Endometrium (tissue), 2 donors: Measurements from ENCODE around the gene LRMDA.
"Not testable (repeated sequence)": the region's sequence is repeated elsewhere in the genome, so short reads cannot be mapped to it uniquely, and the experiment has no call there.

Source experiments
- FAIRE-seq: peaks from 2 replicates; lab custom pipeline; 2012; peaks lifted over from hg19 to GRCh38; lab: Jason Lieb, UNC
- donor health status: control.
- donor health status: control.

The LRMDA gene

DNA sequence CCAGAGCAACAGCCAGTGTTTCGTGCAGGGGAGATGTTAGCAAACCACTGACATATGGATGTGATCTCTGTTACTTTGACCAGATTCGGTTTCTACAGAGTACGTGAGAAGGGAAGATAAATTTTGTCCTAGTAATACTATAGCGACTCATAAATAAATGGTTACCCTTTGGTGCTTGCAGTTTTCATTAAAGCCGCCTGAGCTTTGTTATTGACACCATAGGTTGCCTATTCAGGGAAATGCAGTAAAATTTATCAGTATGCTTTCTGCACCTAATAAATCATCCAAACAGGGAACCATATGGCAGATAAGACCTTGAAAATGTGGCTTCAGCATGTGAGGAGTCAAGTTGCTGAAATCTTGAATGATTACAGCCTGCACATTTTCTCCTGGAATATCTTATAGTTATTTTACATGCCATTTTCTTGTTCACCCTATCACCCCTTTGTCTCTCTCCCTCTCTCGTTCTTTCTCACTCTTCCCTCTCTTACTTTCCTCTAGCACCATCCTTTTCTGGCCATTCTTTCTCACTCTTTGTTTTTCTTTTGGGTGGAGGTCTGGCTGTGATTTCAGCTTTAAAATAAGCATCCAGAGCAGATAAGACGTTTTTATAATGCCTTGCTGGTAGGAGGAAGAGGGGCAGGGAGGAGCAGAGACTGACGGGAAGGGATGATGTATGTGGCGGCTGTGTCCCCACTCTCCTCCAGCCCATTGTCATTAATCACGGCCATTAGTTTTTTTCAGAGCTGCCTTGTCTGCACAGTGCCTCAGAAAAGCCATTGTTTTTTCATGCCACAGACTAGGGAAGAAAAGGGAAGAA, 182.5 kb downstream of the LRMDA start:
- FAIRE-seq = no peak

DNA sequence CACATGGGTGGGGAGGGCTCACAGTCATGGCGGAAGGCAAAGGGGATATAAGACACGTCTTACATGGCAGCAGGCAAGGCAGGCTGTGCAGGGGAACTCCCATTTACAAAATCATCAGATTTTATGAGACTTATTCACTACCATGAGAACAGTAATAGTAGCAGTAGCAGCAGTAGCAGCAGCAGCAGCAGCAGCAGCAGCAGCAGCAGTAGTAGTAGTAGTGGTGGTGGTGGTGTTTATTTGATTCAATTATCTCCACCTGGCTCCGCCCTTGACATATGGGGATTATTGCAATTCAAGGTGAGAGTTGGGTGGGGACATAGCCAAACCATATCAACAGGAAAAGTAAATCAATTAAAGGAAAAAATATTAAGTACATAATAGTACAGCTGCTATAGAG, 184.7 kb downstream of the LRMDA start:
- no peak for FAIRE-seq

DNA sequence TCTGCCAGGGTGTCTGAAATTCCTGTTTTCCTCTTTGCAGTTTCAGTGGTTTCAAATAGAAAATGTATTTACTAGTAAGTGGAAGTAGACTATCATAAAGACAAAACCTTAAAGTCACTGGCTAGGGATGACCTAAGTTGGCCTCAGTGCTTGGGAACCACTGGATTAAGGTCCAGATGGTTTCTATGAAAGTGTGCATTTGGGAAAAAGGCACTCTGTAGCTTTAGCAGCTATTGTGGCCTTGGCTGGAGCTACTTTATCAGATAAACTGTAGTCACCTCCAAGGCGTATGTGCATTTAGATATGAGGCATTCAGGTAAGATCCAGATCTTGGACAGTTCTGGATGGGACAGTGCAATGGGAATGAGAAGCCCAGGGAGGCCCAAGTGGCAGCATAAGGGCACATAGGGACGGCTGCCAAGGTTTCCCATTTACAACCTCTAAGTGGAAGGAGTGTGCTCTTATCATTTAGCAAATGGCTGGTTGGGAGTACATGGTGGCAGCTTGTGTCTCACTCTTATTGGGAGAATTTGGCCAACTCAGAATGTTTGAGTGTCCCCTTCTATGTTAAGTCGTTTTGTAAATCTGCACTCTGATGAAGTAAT, 185.6 kb downstream of the LRMDA start:
- no peak for FAIRE-seq

DNA sequence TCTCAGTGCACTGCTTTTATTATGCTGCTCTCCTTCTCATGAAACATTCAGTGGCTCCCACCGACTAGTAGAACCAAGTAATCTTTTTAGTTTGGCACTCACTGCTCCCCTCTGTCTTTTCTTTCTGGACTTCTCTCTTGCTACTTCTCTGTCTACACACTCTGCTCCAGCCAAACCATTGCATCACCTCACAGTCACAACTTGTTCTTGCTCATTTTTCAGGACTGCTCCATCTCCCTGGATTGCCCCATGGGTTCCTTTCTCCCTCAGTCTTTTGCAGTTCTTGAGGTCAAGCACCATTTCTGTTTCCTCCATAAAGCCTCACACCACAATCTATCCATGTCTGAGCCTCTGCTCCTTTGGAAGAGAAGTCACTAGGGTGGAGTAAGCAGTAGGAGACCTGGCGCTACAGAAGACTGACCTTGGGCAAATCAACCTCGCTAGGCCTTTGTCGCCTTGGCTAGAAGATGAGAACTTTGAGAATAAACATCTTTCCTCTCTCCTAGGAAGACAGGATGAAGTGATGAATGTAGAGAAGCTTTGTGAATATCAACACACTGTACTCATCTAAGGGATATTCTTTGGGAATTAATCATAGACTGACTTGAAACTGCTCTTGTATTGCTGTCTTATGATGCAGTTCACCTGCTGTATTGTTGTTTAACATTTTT, 186.2 kb downstream of the LRMDA start:
- FAIRE-seq = no peak

DNA sequence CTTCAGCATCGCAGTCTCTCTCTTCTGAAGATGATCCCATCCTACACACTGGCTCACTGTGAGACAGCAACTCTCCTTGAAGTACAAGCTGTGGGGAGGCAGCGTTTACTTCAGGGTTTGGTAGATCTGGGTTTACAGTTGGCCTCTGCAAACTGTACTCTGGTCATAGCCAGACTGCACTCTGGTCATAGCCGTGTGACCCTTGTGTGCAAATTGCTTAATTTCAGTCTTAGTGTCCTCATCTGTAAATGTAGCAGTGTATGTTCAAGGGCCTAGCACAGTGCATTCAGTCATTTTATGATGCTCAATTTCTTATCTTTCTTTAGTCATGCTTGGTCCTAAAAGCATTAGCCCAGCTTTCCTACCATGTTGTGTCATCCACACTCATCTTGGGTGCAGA, 188.2 kb downstream of the LRMDA start:
- FAIRE-seq = no peak

DNA sequence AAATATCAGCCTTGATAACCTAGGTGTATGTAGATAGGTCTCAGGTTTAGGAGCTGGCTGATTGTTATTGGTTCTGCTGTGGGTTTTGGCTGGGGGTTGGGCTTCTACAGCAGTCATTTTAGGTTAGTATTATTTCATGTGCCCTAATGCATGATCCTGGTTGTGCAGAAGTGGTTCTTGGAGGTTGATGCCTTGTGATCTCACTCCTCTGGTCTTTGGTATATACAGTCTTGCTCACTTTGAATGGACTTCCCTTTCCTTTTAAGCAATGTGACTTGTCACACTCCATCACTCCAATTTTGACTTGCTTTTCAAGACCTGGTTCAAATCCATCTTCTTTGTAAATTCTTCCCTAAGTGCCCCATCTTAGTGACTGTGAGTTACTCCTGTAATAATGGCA, 188.9 kb downstream of the LRMDA start:
- no peak for FAIRE-seq

DNA sequence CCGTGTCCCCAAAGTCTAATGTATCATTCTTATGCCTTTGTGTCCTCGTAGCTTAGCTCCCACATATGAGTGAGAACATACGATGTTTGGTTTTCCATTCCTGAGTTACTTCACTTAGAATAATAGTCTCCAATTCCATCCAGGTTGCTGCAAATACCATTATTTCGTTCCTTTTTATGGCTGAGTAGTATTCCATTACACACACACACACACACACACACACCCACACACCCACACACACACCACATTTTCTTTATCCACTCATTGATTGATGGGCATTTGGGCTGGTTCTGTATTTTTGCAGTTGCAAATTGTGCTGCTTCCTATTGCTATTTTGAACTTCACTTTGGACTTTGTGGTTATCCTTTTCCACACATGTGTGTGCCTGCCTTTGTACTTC, 189.6 kb downstream of the LRMDA start:
- FAIRE-seq = not testable (repeated sequence)

DNA sequence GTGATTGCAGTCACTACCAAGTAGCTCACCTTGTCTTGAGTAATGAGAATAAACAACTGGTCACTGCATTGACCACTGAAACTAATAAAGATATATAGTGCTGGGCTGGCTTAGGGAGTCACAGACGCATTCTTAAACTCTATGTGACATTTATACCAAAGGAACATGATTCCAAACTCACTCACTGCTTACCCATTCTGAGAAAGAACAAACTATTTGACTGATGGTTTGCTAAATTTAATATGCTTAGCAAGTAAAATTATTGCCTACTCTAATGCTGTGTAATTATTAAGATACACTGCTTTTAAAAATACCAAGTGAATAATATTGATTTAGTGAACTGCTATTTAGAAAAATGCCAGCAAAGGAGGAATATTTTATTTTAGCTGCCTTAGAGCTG, 191.1 kb downstream of the LRMDA start:
- FAIRE-seq = no peak

DNA sequence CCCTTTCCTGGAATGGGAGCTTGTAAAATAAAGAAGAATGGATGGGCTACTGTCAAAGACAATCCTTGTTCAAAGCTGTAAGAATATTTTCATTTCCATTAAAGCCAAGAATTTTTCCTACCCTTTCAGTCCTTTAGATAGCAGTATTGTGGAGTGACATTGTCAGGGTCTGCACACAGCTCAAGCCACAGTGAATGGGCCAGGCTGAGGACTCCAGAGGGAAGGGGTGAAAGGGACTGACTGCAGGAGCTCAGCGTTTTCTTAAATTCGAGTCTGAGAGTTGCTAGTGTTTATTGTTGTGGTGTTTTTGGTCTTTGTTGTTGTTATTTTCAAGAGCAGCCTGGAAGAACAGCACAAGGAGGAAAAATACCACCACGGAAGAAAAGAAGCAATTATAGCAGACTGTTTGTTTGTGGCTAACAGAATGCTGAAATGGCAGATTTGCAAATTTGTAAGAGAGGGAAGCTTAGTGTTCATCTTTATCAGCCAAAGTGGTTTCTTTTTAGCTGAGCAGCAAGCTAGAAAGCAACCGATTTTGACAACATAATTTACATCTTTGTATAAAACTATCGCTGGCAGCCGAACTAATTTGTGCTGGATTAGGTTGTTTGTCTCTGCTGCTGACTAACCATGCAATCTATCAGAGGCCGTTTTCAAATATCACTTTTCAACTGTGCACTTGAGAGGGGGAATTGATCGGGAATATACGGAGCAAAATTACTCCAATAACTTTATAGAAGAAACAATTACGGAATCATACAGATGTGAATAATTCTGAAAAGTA, 192.1 kb downstream of the LRMDA start:
- FAIRE-seq = peak; percentile 45

DNA sequence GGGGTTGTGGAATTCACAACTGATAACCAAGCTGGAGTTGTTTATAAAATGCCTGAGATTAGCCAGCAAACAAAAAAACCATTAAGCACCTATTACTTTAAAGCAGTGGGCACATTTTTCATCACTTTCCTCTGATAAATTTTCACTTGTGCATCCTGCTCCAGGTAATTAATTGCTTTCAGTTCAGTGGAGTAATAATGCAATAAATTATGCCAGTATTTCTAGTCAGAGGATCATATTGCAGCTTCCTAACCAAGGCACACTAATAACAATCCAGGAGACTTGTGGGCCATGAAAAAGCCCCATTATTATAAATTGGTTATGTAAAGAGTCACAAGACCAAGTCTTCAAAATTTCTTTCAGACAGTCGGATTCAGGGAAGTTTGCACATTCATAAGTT, 193.2 kb downstream of the LRMDA start:
- no peak for FAIRE-seq

DNA sequence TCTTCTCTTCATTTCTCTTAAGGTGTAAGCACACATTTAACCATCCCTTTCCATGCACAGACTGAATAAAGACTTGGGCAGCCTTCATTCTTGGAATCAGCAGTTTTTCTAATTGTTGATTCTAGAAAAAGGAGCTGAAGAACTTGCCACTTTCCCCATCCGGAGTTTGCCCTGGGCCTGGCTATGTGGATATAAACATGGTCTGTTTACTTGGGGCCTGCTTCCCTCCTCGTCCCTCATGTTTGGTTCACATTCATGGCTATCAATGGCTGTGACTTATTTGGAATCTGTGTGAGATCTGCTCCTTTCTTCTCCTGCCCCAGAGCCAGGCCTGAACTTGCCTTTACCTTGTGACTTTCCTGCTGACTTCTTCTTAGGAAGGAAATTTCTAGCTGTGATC, 199.3 kb downstream of the LRMDA start:
- FAIRE-seq = no peak

DNA sequence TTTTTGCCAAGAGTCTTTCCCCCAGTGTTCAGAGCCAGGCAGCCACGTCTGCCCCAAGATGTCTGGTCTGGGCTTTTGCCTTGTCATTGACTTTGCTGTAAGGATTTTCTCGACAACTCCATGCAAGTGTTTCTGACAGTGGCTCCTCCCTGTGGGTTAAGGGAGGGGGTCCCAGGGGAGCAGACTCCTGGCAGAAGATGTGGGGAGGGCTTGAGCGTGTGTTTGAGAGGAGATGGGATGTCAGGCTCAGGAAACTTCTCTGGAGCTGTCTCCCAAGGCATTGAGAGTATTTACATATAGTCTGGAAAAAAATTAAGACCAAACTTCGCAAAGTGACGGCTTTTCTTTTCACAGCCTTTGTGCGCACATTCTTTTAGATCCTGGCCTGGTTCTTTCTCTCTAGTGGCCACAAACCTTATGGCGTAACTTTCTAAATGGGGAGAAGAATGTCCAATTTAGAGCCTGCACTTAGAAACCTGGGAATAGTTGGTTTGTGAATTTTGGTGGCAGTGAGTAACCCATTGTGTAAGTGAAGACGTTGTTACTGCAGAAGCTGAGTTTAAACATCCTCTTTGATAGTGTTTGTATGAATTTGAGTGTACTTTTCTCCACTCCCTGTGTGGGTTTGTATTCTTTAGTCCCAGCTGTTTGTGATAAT, 201.5 kb downstream of the LRMDA start:
- no peak for FAIRE-seq

DNA sequence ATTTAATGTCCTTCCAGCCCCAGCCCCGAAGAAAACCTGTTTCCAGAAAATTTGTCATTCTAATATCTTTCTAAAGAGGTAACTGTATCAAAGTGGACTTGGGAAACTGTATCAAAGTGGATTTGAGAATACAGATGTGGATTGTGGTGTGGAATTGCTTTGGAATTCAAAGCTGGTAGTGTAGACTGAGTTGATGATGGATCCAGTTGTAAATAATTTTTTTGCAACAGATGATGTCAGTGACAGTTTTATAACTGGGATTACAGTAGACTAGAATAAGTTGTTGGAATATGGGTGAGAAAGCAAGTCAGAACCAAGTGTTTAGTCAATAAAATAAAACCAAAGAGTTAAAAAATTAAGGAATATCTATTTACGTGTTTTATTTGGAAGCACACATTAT, 202.1 kb downstream of the LRMDA start:
- FAIRE-seq = no peak

DNA sequence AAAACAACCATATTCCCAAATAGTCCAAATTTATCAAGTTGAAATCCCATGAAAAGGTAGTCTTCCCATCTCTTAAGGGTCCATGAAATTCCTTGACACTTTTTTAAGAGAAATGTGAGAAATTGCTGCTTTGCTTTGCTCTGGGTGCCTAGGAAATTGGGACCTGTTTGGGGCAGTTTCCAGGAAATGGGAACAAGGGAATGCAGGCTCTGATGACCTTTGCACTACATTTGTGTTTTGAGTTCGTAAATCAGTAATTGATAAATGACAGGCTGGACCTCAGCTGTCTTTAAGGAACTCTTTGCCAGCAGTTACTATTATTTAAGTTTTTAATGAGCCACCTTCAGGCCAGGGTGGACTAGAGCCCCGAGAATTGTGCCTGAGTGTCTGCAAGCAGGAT, 203.5 kb downstream of the LRMDA start:
- no peak for FAIRE-seq

DNA sequence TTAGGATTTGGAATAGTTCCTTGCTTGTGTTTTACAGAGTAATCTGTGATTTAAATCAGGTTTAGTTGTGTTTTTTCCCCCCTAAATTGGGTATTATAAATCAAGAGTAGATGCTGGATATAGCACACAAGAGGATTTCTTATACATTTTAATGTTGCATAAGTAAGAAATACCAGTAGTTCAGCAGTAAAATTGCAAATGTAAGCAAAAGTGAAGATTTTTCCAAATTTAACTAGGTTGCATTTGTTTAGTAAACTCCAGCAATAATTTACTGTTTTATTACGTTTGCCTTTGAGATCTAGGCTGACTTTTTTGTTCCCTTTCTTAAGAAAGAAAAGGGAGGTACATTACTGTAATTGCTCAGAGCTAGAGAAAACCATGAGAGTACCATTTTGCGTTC, 207.3 kb downstream of the LRMDA start:
- FAIRE-seq = no peak

DNA sequence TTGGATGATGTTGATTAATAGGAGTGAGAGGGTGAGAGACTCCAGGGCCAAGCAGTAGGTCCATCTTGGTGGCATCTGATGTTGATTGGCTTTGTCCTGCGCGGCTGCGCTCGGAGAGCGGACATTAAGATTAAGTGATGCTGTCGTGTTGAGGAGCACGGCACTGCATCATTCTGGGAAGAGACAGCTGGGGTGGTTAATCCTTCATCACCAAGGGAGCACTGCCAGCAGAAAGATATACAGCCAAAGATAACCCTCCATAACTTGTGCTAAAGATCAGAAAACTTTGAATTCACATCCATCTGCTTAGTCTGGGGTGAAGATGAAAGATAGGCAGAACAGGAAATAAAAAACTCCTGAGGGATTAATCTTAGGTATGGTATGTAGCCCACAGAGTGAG, 208.3 kb downstream of the LRMDA start:
- no peak for FAIRE-seq

DNA sequence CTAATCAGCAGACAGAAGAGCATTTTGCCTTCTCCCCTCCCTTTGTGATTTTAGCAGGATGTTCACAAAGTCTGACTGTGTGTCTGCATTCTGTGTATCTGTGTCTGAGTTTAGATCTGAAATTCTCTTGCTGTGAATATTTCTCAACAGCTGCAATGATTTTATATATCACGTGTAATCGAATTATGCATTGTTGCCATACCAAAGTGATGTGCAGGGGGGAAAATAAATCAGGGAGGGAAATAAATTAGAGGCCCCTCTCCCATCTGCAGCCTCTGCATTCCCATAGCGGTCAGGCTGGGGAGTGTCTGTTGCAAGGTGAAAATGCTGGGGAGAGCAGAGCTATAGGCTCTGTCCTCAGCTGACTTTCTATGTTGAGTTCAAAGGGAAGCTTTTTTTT, 209.0 kb downstream of the LRMDA start:
- FAIRE-seq = no peak

DNA sequence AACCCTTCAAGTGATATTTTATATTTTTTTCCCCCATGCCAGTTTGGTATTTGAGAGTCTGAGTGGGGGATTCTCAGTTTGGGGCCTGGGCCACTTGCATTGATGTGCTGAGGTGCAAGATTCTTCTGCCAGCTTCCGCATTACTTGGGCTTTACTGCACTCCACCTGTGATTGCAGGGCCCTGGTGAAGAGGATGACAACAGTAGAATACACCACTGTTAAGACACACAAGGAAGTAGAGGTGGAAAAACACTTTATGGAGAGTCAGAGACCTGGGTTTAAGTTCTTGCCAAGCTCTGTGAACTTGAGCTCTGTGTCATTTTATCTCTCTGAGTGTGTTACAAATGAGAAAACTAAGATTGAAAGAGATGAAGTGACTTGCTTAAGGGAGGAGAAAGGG, 209.4 kb downstream of the LRMDA start:
- FAIRE-seq = no peak

DNA sequence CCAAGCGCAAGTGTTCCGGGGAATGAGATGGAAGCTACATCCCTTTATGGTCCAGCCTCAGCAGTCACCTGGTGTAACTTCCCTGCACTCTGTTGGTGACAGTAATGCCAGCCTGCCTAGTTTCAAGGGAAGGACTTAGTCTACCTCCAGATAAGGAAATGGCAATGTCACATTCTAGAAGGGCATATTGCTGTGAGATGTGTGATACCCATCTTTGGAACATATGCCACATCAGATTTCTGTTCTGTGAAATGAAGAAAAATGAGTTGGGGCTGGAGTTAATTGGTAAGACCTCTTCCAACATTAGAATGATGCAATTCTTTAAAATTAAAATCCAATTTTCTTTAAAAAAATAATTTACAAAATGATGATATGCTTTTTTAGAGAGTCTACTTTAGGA, 212.0 kb downstream of the LRMDA start:
- no peak for FAIRE-seq

DNA sequence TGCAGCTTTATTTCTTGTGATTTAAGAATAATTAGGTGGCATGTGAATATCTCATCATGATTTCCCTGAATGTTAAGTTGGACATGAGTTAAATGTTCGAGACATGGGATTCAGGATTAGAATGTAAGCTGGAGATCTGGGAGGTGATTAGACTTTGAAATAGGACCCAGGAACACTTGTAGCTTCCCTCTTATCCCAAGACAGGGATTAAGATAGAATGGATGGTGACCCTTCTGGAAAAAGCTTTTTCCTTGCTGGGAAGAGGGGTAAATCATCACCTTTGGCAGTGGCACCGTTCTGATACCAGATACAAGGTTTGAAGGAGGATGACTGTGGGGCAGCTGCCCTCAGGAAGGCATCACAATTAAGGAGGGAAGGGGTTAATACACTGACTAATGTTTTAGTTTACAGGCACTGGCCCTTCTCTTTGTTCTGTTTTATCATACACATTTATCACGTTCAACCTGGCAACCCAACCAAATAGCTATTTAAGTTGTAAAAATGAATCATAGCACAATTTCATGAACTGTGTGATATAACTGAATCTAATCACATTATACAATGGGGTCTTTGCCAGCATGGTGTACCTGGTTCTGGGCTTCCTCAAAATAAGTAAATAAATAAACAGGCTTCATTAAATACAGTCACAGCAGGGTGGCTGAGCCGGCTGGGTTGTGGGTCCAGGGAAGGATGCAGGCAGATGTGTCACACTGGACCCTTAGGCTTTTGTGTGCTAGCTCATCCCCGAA, 212.7 kb downstream of the LRMDA start:
- FAIRE-seq = no peak

DNA sequence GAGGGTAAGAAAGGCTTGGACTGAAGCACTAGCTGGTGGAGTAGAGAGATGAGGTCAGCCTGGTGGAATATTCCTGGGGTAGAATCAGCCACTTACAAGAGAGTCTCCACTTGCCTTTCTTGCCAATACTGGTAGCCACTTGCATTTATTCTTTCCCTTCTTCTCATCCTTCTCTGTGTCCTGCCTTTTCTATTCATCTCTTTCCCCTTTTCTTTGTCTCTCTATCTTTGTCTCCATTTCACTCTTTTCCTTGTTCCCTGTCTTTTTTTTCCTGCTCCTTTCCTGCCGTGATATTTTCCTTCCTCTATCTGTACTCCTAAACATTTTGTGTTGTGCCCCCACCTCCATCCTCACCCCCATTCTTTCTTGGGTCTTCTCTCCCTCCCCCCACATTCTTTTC, 214.3 kb downstream of the LRMDA start:
- no peak for FAIRE-seq
